Fibroblast of skin of back (primary cell): Measurements from ENCODE around the gene CKM.
A peak's percentile ranks its signal among the peaks of the same experiment; 100 is the strongest.
"Not testable (repeated sequence)": the region's sequence is repeated elsewhere in the genome, so short reads cannot be mapped to it uniquely, and the experiment has no call there.

Source experiments
- DNase-seq: peaks from one replicate; pipeline ENCODE4 v3.0.0-alpha.2; 2013

CKM gene

GRCh38 chr19:45315304-45315703 lies 7.4 kb downstream of the CKM start:
- no peak for DNase-seq

- DNase-seq, result no peak
Observed at GRCh38 chr19:45314708-45315245, 7.9 kb downstream of the CKM start.

- DNase-seq, result not testable (repeated sequence)
Observed at GRCh38 chr19:45312285-45312684, 10.4 kb downstream of the CKM start.

GRCh38 chr19:45311621-45312020 lies 11.1 kb downstream of the CKM start:
- DNase-seq, result no peak

- not testable (repeated sequence) for DNase-seq
Observed at GRCh38 chr19:45309322-45309721, 13.4 kb downstream of the CKM start.

- no peak for DNase-seq
Observed at GRCh38 chr19:45307361-45307760, 15.3 kb downstream of the CKM start.

GRCh38 chr19:45306518-45307027 lies 16.1 kb downstream of the CKM start:
- DNase-seq, result no peak

GRCh38 chr19:45306040-45306439 lies 16.6 kb downstream of the CKM start:
- peak; percentile 9 for DNase-seq

- peak; percentile 11 for DNase-seq
Observed at GRCh38 chr19:45305421-45305820, 17.3 kb downstream of the CKM start.

GRCh38 chr19:45305007-45305406 lies 17.7 kb downstream of the CKM start:
- DNase-seq, result no peak

GRCh38 chr19:45304141-45304926 lies 18.3 kb downstream of the CKM start:
- no peak for DNase-seq

GRCh38 chr19:45303269-45304060 lies 19.2 kb downstream of the CKM start:
- DNase-seq, result no peak

- no peak for DNase-seq
Observed at GRCh38 chr19:45302416-45302815, 20.3 kb downstream of the CKM start.

GRCh38 chr19:45299719-45300118 lies 23.0 kb downstream of the CKM start:
- DNase-seq, result no peak

- DNase-seq, result no peak
Observed at GRCh38 chr19:45298264-45298663, 24.4 kb downstream of the CKM start.

- DNase-seq, result no peak
Observed at GRCh38 chr19:45297674-45298073, 25.0 kb downstream of the CKM start.

GRCh38 chr19:45296355-45296754 lies 26.3 kb downstream of the CKM start:
- no peak for DNase-seq

- DNase-seq, result no peak
Observed at GRCh38 chr19:45295873-45296272, 26.8 kb downstream of the CKM start.

- DNase-seq, result no peak
Observed at GRCh38 chr19:45294291-45295029, 28.2 kb downstream of the CKM start.

GRCh38 chr19:45293682-45294081 lies 29.0 kb downstream of the CKM start:
- DNase-seq, result no peak

- no peak for DNase-seq
Observed at GRCh38 chr19:45291834-45292233, 30.8 kb downstream of the CKM start.

GRCh38 chr19:45290381-45290931 lies 32.2 kb downstream of the CKM start:
- no peak for DNase-seq
